Nephron progenitor cell (in vitro differentiated cells): ENCODE results near the gene TMEM250.
A peak's percentile ranks its signal among the peaks of the same experiment; 100 is the strongest.

Experiments
- DNase-seq: peaks from one replicate; pipeline ENCODE4 v3.0.0; 2021
- H3K27ac Mint-ChIP-seq: 2 replicates; pipeline ENCODE4 v1.8.0; 2021; ENCODE audit warnings: mild to moderate bottlenecking, moderate library complexity, mixed read lengths
- H3K27me3 Mint-ChIP-seq: 2 replicates; pipeline ENCODE4 v1.8.0; 2021; ENCODE audit warnings: mild to moderate bottlenecking, low read depth, mixed read lengths; ENCODE audit not compliant: poor library complexity
- H3K36me3 Mint-ChIP-seq: 2 replicates; pipeline ENCODE4 v1.8.0; 2021; ENCODE audit warnings: low read depth, mixed read lengths
- H3K4me1 Mint-ChIP-seq: 2 replicates; pipeline ENCODE4 v1.8.0; 2021; ENCODE audit warnings: mixed read lengths
- H3K4me3 Mint-ChIP-seq: 2 replicates; pipeline ENCODE4 v1.8.0; 2021; ENCODE audit warnings: mild to moderate bottlenecking, moderate library complexity, mixed read lengths
- H3K9me3 Mint-ChIP-seq: 2 replicates; pipeline ENCODE4 v1.8.0; 2021; ENCODE audit warnings: mild to moderate bottlenecking, moderate library complexity, mixed read lengths
- CTCF ChIP-seq: fragments of 200-600 bp; sonication (generic); IDR thresholded peaks from 2 replicates; pipeline ENCODE4 v1.5.0; 2021; ENCODE audit warnings: antibody characterized with exemption

TMEM250 gene

DNA sequence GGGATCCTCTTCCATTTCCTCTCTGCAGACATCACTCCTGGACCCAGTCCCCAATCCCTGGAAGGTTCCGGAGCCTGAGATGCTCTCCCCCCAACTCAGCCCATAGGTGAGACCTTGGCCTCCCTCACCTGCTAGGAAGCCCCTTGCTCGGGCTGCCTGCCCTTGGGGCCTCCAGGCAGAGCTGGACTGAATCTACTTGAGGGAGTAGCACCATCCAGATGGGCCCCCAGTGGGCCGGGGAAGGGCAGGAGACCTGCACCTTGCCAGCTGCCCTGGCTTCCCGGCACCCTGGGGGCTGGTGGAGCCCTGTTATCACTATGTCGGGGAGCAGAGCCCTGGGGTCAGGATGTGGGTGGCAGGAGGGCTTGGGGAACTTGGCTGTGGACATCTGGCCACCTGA lies 26.9 kb upstream of the TMEM250 start:
- no peak for DNase-seq
- Mint-ChIP-seq H3K4me3 (no peak overlapping the region), H3K27ac (no peak overlapping the region), H3K36me3 (no peaks in the 10 kb centered on the region), H3K4me1 (peaks cover 18% of the 10 kb centered on the region), H3K9me3 (no peaks in the 10 kb centered on the region), H3K27me3 (peaks cover 28% of the 10 kb centered on the region)
- TF ChIP-seq CTCF = no peak

DNA sequence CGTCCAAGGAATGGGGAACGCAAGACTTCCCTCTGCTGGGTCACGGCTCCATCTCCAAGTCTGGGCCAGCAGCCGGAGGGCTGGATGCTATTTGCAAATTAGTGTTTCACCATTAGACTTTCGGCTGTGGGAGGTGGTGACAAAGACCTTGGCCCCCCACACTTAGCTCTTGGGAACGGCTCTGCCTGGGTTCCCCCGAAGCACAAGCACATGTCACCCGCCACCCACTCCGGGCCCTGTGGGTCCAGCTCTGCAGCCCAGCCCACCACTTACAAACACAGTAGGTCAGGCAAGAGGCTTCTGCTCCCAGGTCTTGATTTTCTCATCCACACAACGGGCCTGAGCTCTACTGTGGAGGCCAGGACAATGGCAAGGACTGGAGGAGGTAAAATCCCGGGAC lies 25.8 kb upstream of the TMEM250 start:
- Mint-ChIP-seq H3K4me3 (no peak overlapping the region), H3K27ac (no peak overlapping the region), H3K4me1 (peaks cover 18% of the 10 kb centered on the region), H3K27me3 (peaks cover 28% of the 10 kb centered on the region), H3K36me3 (no peaks in the 10 kb centered on the region), H3K9me3 (no peaks in the 10 kb centered on the region)
- no peak for DNase-seq
- TF ChIP-seq CTCF = no peak

DNA sequence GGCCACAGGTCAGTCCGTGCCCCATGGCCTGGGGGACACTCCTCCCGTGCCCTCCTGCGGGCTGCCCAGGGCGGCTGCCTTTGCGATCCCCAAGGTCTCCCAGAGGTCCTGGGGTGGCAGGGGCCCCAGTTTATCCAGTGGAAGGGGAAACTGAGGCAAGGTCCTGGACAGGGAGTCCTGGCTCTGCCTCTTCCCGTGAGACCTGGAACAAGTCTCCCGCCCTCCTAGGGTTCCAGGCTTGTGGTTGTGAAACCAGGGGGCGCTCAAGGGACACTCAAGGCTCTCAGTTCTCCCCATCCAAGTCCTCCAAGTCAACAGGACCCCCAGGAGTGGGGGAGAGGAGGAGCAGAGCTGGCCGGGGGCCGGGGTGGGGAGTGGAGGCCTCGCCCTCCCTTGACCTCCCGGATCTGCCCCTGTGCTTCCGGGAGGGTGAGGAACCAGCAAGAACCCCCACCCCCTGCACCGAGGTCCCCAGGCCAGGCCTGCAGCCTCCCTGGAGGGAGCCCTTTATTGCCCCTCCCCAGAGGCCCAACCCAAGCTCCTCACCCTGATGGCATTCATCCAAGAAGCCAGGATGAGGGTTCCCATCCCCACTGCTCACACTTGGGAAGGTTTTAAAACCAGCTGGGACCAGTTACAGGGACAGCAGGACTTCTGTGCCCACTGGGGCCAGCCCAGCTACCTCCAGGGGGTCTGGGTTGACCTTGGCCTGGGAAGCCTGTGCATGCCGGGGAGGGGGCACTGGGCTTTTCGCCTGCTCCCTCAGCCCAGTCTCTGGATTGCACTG lies 24.7 kb upstream of the TMEM250 start:
- Mint-ChIP-seq H3K4me1 (peaks cover 20% of the 10 kb centered on the region), H3K4me3 (no peak overlapping the region), H3K27ac (no peak overlapping the region), H3K36me3 (no peaks in the 10 kb centered on the region), H3K9me3 (no peaks in the 10 kb centered on the region), H3K27me3 (peaks cover 32% of the 10 kb centered on the region)
- peak; percentile 56 for TF ChIP-seq CTCF
- peak; percentile 71 for DNase-seq

GRCh38 chr9:136142859-136143214 lies 24.2 kb upstream of the TMEM250 start:
- no peak for DNase-seq
- H3K9me3 Mint-ChIP-seq = no peaks in the 10 kb centered on the region
- no peaks in the 10 kb centered on the region for H3K36me3 Mint-ChIP-seq
- H3K4me3 Mint-ChIP-seq = no peak overlapping the region
- no peak for TF ChIP-seq CTCF
- H3K4me1 Mint-ChIP-seq = peaks cover 16% of the 10 kb centered on the region
- H3K27ac Mint-ChIP-seq = no peak overlapping the region
- peaks cover 34% of the 10 kb centered on the region for H3K27me3 Mint-ChIP-seq

DNA sequence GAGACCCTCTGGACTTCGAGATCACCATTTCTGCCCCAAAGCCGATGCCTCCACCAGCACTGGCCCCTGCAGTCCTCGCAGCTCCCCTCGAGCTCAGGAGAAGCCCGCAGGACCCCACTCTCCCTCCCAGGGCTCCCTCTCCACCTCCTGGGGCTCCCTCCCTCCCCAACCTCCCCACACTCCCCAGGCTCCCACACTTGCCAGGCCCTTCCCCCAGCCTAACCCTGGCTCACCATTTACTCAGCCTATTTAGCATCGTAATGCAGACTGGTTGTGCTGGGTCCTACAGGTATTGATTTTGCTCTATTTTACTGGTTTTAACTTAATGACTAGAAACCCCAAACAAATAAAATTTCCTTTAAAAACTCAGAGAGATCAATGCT lies 23.7 kb upstream of the TMEM250 start:
- TF ChIP-seq CTCF = no peak
- no peaks in the 10 kb centered on the region for H3K36me3 Mint-ChIP-seq
- DNase-seq = no peak
- no peak overlapping the region for H3K4me3 Mint-ChIP-seq
- H3K27ac Mint-ChIP-seq = no peak overlapping the region
- peaks cover 34% of the 10 kb centered on the region for H3K27me3 Mint-ChIP-seq
- H3K4me1 Mint-ChIP-seq = peaks cover 16% of the 10 kb centered on the region
- H3K9me3 Mint-ChIP-seq = no peaks in the 10 kb centered on the region
